Transverse colon (tissue), 3 donors: ENCODE data around the gene OR2T5.
"Not testable (repeated sequence)": the region's sequence is repeated elsewhere in the genome, so short reads cannot be mapped to it uniquely, and the experiment has no call there.

Experiments
- EP300 ChIP-seq: sonication (generic); formaldehyde crosslinking; IDR thresholded peaks from one replicate; pipeline ENCODE4 v1.6.1; 2017; ENCODE audit warnings: antibody characterized with exemption, low read depth
- TF ChIP-seq, protein P1 (sequence below), 5 experiments: fragments of 200-600 bp in 3 of 5; fragments of 450-650 bp in 2 of 5; sonication (generic) in 3 of 5; IDR thresholded peaks; 1 replicate in 2 of 5; 2 replicates in 3 of 5; pipeline ENCODE4 v1.5.1; 2016 to 2017; ENCODE audit warnings: antibody characterized with exemption in 5 of 5, inconsistent platforms in 3 of 5, mild to moderate bottlenecking in 2 of 5, moderate library complexity in 1 of 5

DNA sequence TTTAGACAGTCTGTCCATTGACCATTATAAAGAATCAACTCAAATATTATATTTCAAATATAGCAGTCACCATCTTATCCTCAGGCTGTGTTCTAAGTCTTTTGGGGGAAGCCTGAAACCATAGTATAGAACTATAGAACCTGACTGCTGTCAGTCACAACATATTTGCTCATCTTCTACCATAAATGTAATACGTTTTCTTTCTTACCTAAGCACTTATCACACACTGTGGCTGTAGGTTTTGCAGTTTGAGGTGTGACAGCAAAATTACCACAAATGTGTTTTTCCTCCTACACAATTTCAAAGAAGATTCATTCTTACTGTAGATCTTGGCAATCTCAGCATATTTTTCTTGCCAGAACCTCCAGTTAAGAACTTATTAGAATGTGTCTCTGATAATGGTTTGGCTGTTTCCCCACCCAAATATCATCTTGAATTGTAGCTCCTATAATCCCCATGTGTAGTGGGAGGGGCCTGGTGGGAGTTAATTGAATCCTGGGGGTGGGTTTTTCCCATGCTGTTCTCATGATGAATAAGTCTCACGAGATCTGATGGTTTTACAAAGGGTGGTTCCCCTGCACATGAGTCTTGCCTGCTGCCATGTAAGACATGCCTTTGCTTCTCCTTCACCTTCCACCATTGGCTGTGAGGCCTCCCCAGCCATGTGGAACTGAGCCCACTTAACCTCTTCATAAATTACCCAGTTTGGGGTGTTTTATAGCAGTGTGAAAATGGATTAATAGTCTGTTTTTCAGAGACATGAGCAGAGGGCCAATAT lies 45.7 kb upstream of the OR2T5 start:
- TF ChIP-seq, protein P1, sequence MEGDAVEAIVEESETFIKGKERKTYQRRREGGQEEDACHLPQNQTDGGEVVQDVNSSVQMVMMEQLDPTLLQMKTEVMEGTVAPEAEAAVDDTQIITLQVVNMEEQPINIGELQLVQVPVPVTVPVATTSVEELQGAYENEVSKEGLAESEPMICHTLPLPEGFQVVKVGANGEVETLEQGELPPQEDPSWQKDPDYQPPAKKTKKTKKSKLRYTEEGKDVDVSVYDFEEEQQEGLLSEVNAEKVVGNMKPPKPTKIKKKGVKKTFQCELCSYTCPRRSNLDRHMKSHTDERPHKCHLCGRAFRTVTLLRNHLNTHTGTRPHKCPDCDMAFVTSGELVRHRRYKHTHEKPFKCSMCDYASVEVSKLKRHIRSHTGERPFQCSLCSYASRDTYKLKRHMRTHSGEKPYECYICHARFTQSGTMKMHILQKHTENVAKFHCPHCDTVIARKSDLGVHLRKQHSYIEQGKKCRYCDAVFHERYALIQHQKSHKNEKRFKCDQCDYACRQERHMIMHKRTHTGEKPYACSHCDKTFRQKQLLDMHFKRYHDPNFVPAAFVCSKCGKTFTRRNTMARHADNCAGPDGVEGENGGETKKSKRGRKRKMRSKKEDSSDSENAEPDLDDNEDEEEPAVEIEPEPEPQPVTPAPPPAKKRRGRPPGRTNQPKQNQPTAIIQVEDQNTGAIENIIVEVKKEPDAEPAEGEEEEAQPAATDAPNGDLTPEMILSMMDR (IDR thresholded peaks at IDR 0.05): not testable (repeated sequence)
- TF ChIP-seq EP300: not testable (repeated sequence)
